A673 (cell line): ENCODE results near the gene EEF1G. TPM values are rescaled to one million over a fixed set of nuclear protein-coding genes. Genes with fewer than 3 reads are reported as not detected.
"Not testable (repeated sequence)": the region's sequence is repeated elsewhere in the genome, so short reads cannot be mapped to it uniquely, and the experiment has no call there.

ENCODE experiments used
- BruUV-seq: library from RNA; stranded (reverse); fragments of 400-500 nt; replicated peaks from 2 replicates; lab custom pipeline; 2021; lab: Mats Ljungman, UMichigan
- CTCF ChIA-PET: fragments of 300-600 bp; sonication (Branson Sonifier 250); formaldehyde crosslinking; loops from one replicate; lab custom pipeline; 2022; ENCODE audit warnings: antibody characterized with exemption; lab: Charles Lee
- POLR2A ChIA-PET: fragments of 300-600 bp; sonication (Branson Sonifier 250); formaldehyde crosslinking; loops from one replicate; lab custom pipeline; 2022; ENCODE audit warnings: antibody characterized with exemption; ENCODE audit not compliant: low non-redundant PET; lab: Charles Lee
- DNase-seq: peaks from one replicate; pipeline ENCODE4 v3.0.0-alpha.2; 2015; ENCODE audit warnings: low spot score
- H3K27ac ChIP-seq: fragments of 200-600 bp; sonication (generic); 2 replicates; pipeline ENCODE4 v1.5.1; 2016; ENCODE audit warnings: mixed run types, low read depth, mild to moderate bottlenecking, mixed read lengths, antibody characterized with exemption, low read length; ENCODE audit not compliant: poor library complexity, severe bottlenecking
- H3K27me3 ChIP-seq: fragments of 200-600 bp; sonication (generic); replicated peaks from 2 replicates; pipeline ENCODE4 v1.6.1; 2017; ENCODE audit warnings: mixed run types, low read depth, mild to moderate bottlenecking, mixed read lengths, antibody characterized with exemption, low read length; ENCODE audit not compliant: insufficient read depth, poor library complexity
- H3K36me3 ChIP-seq: fragments of 200-600 bp; sonication (generic); 2 replicates; pipeline ENCODE4 v1.6.1; 2016; ENCODE audit warnings: mixed run types, mild to moderate bottlenecking, mixed read lengths, antibody characterized with exemption, low read length; ENCODE audit not compliant: insufficient read depth, poor library complexity, severe bottlenecking
- H3K4me1 ChIP-seq: fragments of 200-600 bp; sonication (generic); 2 replicates; pipeline ENCODE4 v1.6.1; 2017; ENCODE audit warnings: mixed run types, mild to moderate bottlenecking, mixed read lengths, antibody characterized with exemption, low read length; ENCODE audit not compliant: insufficient read depth, poor library complexity, severe bottlenecking
- H3K4me3 ChIP-seq: fragments of 200-600 bp; sonication (generic); 2 replicates; pipeline ENCODE4 v1.5.1; 2016; ENCODE audit warnings: low read depth, mixed run types, mild to moderate bottlenecking, mixed read lengths, low read length; ENCODE audit not compliant: poor library complexity, severe bottlenecking
- H3K9me3 ChIP-seq: fragments of 200-600 bp; sonication (generic); 2 replicates; pipeline ENCODE4 v1.6.1; 2016; ENCODE audit warnings: mixed run types, low read depth, mild to moderate bottlenecking, mixed read lengths, antibody characterized with exemption, low read length; ENCODE audit not compliant: poor library complexity, severe bottlenecking
- EZH2 ChIP-seq: fragments of 200-600 bp; sonication (generic); IDR thresholded peaks from 2 replicates; pipeline ENCODE4 v1.6.1; 2017; ENCODE audit warnings: borderline replicate concordance, low read depth, mild to moderate bottlenecking, mixed read lengths, antibody characterized with exemption, low read length; ENCODE audit not compliant: poor library complexity, severe bottlenecking
- intact Hi-C: fragments of 100-400 bp; cut with micrococcal nuclease; formaldehyde crosslinking; loops from one replicate; pipeline ENCODE4 v1.10.0; 2022; ENCODE audit not compliant: unreplicated experiment
- total RNA-seq: library from RNA; stranded (reverse); gene quantifications from 2 replicates; pipeline ENCODE4 v1.2.3, GENCODE V29; 2021
- TF ChIP-seq, protein P1 (sequence below): fragments of 300-800, 200-600 bp; sonication (generic); conservative IDR thresholded peaks from 2 replicates; pipeline ENCODE4 v1.5.1; 2017; ENCODE audit warnings: low read depth, mild to moderate bottlenecking, antibody characterized with exemption, low read length, moderate library complexity, mixed read lengths

Gene EEF1G
- total RNA-seq, 1 experiment from 2014 or later, result 1,817 TPM

GRCh38 chr11:62581735-62582134 lies 8.0 kb upstream of the EEF1G start:
- BruUV-seq, CTCF ChIA-PET: not testable (repeated sequence)
- peaks cover 61% of the 10 kb centered on the region for H3K36me3 ChIP-seq

DNA sequence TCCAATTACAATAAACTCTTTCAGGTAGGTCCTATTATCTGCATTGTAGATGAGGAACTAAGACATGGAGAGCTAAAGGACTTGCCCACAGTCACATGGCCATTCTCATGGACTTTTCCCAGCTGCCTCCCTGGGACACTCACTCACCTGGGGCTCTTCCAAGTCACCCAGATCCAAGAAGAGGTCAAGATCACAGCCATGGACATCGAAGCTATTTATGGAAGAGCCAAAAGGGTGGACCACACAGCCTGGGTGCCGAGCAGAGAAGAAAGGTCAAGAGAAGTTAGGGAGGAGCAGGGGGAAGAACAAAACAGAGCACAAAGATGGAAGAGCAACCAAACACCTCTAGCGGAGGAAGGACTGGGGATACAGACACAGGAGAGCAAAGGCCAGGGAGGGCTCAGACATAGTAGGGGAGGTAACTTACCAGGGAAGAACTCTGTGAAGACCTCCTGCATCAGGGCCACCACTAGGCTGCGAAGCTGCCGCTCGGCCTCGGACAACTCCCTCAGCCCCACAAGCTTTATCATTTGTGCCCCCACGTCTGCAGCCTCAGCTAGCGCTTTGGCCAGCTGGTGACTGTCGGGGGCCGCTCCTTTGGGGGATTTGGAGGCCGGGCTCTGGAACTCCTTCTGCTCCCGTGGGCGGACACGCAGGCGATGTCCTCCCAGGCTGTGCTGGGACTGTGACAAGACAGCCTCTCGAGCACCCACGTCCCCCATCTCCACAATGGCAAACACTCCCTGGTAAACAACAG lies 7.4 kb upstream of the EEF1G start:
- ChIA-PET POLR2A (no interaction called here), CTCF (no interaction called here)
- intact Hi-C loops, result no loop called here
- H3K36me3 ChIP-seq, result peaks cover 64% of the 10 kb centered on the region
- H3K27ac ChIP-seq, result no peak overlapping the region
- no peak for DNase-seq
- BruUV-seq, result no TSS peak
- no peaks in the 10 kb centered on the region for H3K4me1 ChIP-seq
- no peak overlapping the region for H3K4me3 ChIP-seq
- TF ChIP-seq EZH2, result no peak
- TF ChIP-seq, protein P1, sequence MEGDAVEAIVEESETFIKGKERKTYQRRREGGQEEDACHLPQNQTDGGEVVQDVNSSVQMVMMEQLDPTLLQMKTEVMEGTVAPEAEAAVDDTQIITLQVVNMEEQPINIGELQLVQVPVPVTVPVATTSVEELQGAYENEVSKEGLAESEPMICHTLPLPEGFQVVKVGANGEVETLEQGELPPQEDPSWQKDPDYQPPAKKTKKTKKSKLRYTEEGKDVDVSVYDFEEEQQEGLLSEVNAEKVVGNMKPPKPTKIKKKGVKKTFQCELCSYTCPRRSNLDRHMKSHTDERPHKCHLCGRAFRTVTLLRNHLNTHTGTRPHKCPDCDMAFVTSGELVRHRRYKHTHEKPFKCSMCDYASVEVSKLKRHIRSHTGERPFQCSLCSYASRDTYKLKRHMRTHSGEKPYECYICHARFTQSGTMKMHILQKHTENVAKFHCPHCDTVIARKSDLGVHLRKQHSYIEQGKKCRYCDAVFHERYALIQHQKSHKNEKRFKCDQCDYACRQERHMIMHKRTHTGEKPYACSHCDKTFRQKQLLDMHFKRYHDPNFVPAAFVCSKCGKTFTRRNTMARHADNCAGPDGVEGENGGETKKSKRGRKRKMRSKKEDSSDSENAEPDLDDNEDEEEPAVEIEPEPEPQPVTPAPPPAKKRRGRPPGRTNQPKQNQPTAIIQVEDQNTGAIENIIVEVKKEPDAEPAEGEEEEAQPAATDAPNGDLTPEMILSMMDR, result no peak
- H3K9me3 ChIP-seq, result no peaks in the 10 kb centered on the region
- no peaks in the 10 kb centered on the region for H3K27me3 ChIP-seq

More at GRCh38 chr11:62581735-62582134, 8.0 kb upstream of the EEF1G start:
- H3K27ac ChIP-seq, H3K4me3 ChIP-seq, DNase-seq, H3K4me1 ChIP-seq, intact Hi-C loops, H3K27me3 ChIP-seq, H3K9me3 ChIP-seq: not testable (repeated sequence)
- POLR2A ChIA-PET, result interaction anchor here (0.6 kb wide), 1 partner anchor 241 kb away, joined by 4 read pairs; no protein-coding TSS in a partner anchor

GRCh38 chr11:62579252-62579651 lies 5.6 kb upstream of the EEF1G start:
- no TSS peak for BruUV-seq
- no peaks in the 10 kb centered on the region for H3K9me3 ChIP-seq
- peaks cover 56% of the 10 kb centered on the region for H3K36me3 ChIP-seq
- no peaks in the 10 kb centered on the region for H3K27me3 ChIP-seq
- TF ChIP-seq EZH2, result no peak
- TF ChIP-seq, protein P1, result no peak
- CTCF ChIA-PET, result no interaction called here
- no peak overlapping the region for H3K27ac ChIP-seq
- H3K4me1 ChIP-seq, result peaks cover 9% of the 10 kb centered on the region
- intact Hi-C loops, result no loop called here
- H3K4me3 ChIP-seq, result no peak overlapping the region
- POLR2A ChIA-PET, result no interaction called here
- DNase-seq, result no peak
